ENCODE results near the gene PSME1.
A peak's percentile ranks its signal among the peaks of the same experiment; 100 is the strongest.

Gene PSME1

DNA sequence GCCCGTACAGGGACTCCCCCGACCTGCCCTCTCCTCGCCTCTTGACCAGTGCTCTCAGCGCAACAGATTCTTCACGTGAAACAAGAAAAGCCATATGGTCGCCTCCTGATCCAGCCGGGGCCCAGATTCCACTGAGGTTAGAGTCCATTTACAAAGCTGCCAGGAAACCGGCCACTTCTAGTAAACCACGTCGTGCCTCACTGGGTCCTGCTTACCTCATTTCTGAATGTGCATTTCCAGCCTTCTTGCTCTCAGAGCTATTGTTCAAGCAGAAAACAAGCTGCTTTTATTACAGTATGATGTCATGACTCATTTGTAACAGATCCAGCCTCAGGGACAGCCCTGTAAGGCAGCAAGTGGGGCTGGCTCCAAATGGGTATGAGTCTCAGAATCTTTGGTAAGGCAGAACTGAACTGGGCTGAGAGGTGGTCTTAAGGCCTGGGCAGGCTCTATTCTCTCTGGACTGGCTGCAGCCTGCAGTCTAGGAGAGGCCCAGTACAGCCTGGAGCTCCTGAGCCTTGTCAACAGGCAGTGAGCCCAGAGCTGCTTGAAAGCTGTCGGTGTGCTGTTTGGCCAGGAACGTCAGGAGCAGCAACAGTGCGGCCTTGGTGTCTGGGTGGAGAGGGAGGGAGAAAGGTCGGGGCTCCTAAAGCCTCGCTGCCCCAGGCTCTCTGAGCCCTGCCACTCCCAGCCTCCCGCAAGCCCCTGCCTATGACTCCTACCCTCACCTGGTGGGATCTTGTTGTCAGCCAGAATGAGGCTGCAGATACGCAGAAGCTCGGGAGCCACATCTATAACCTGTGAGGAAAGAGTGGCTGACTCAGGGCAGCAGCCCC is 44.2 kb downstream of the PSME1 start:
- Histone ChIP-seq H4K20me1 (peaks cover 0 to 82% (median 45%) of the 10 kb centered on the region in 11 experiments; a peak in 20 of 22 replicates), H3K27ac (peak overlapping the region in 7 of 11 experiments; percentile 21 to 63 (median 39); a peak in 13 of 22 replicates), H3K9me3 (replicated peaks in 1 of 11) (no peaks in the 10 kb centered on the region), H3K4me3 (no peak overlapping the region), H3K4me2 (peak overlapping the region in 9 of 11 experiments; percentile 41 to 75 (median 59); a peak in 18 of 22 replicates), H3K36me3 (peaks cover 81 to 97% (median 89%) of the 10 kb centered on the region in 11 experiments), H3K27me3 (no peaks in the 10 kb centered on the region), H3K9ac (peak overlapping the region in 10 of 11 experiments; percentile 9 to 57 (median 38); a peak in 16 of 22 replicates), H3K4me1 (peaks cover 0 to 37% (median 31%) of the 10 kb centered on the region in 10 experiments; a peak in 18 of 20 replicates)
- TF ChIP-seq Cebpa-rat (IDR thresholded peaks at IDR 0.05), result no peak

DNA sequence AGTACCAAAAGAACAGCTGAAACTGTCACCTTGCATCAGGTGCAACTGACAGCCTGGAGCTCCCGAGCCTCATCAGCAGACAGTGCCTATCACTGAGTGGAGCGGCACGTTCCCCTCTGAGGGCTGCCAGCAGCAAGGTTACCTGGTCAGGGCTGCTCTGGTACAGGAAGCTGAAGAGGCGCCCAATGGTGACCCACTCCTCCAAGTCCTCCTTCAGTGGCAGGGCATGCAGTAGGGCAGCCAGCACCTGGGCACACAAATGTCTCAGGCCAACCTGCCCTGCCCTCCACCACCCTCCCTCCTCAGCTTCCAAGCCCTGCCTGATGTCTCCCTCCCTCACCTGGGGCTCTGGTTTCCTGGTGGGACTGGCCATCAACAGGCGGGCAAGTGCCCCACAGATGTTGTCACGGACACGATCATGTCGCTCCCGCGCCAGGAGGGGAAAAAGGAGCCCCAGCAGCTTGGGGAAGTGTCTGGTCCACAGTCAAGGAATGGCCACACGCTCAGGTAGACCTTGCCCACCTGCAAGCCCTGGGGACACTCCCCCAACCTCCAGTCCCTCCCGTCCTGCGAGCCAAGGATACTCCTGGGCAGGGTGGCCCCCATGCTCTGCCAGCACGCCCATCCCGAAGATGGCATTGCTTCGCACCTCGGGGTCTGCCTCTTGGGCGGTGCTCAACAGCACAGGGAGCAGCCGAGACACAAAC is 45.5 kb downstream of the PSME1 start:
- H3K4me1 ChIP-seq, result peaks cover 0 to 37% (median 32%) of the 10 kb centered on the region in 10 experiments; a peak in 18 of 20 replicates
- H3K36me3 ChIP-seq, result peaks cover 92 to 100% (median 97%) of the 10 kb centered on the region in 11 experiments
- no peak for TF ChIP-seq Cebpa-rat (IDR thresholded peaks at IDR 0.05)
- peaks cover 0 to 91% (median 45%) of the 10 kb centered on the region in 11 experiments; a peak in 20 of 22 replicates for H4K20me1 ChIP-seq
- no peak overlapping the region; a peak in 1 of 22 replicates for H3K9ac ChIP-seq
- H3K4me2 ChIP-seq, result no peak overlapping the region
- no peak overlapping the region for H3K27ac ChIP-seq
- no peak overlapping the region for H3K4me3 ChIP-seq
- H3K9me3 ChIP-seq (replicated peaks in 1 of 11), result no peaks in the 10 kb centered on the region
- H3K27me3 ChIP-seq, result no peaks in the 10 kb centered on the region

DNA sequence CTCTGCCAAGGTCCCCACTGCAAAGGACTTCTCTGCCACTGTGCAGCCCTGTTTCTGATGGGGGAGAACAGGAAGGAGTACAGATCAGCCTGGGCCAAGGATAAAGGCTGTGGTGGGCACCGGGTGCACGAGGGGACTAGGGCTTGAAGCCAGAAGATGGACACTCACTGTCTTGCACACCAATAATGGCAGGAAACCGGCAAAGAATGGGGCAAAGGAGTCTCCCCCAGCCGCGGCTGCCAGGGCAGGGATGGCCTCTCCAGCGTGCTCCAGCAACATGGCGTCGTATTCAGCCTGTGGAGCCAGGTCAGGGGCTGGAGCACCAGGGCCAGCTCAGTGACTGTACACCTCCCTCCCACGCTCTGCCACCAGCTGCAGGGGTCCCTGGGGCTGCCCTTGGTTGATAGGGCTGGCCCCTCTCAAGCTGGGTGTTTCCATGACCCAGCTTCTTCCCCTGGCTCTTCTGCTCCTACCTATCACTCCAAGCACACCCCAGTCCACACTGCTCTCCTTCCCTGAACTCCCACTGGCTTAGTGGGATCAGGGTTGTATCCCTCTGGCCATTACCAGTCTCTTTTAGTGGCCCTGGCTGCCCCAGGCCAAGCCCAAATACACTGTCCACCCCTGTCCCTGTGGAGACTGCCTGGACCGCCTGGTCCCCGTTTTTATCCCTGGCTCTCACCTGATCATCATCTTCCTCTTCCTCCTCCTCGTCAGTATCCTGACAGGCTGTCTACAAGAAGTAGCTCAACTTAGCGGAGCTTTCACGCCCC is 46.3 kb downstream of the PSME1 start:
- H4K20me1 ChIP-seq, result peaks cover 0 to 92% (median 46%) of the 10 kb centered on the region in 11 experiments; a peak in 20 of 22 replicates

DNA sequence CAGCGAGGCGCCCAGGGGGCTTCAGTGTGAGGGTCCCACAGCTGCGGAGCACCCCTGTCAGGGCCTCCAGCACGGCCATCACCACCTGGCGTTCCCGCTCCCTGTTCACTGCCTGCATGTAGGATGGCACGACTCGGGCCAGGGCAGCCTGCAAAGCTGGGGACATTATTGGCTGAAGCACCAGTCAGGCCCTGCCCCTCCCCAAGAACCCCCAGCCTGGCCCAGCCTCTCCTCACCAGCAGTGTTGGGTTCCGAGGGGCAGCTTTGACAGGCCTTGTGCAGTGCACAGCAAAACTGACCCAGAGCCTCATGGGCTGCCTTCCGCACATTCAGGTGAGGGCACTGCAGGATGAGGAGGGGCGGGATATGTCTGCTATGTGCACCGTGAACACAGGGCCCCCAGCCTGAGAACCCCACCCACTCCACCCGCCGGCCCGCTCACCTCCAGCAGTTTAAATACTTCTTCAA is 47.1 kb downstream of the PSME1 start:
- Histone ChIP-seq H3K4me2 (no peak overlapping the region), H3K4me3 (no peak overlapping the region), H3K4me1 (peaks cover 12 to 53% (median 46%) of the 10 kb centered on the region in 10 experiments), H3K27me3 (no peaks in the 10 kb centered on the region), H4K20me1 (peaks cover 0 to 98% (median 51%) of the 10 kb centered on the region in 11 experiments; a peak in 19 of 22 replicates), H3K9me3 (replicated peaks in 1 of 11) (no peaks in the 10 kb centered on the region), H3K9ac (no peak overlapping the region), H3K27ac (no peak overlapping the region), H3K36me3 (peaks cover 82 to 94% (median 92%) of the 10 kb centered on the region in 11 experiments)
- TF ChIP-seq Cebpa-rat (IDR thresholded peaks at IDR 0.05), result no peak

More for the DNA sequence above, 46.3 kb downstream of the PSME1 start:
- Histone ChIP-seq H3K27ac (no peak overlapping the region), H3K4me3 (no peak overlapping the region), H3K9ac (no peak overlapping the region), H3K4me2 (no peak overlapping the region), H3K36me3 (peaks cover 89 to 100% (median 97%) of the 10 kb centered on the region in 11 experiments), H3K9me3 (replicated peaks in 1 of 11) (no peaks in the 10 kb centered on the region), H3K4me1 (peaks cover 5 to 45% (median 39%) of the 10 kb centered on the region in 10 experiments), H3K27me3 (no peaks in the 10 kb centered on the region)
- no peak for TF ChIP-seq Cebpa-rat (IDR thresholded peaks at IDR 0.05)

DNA sequence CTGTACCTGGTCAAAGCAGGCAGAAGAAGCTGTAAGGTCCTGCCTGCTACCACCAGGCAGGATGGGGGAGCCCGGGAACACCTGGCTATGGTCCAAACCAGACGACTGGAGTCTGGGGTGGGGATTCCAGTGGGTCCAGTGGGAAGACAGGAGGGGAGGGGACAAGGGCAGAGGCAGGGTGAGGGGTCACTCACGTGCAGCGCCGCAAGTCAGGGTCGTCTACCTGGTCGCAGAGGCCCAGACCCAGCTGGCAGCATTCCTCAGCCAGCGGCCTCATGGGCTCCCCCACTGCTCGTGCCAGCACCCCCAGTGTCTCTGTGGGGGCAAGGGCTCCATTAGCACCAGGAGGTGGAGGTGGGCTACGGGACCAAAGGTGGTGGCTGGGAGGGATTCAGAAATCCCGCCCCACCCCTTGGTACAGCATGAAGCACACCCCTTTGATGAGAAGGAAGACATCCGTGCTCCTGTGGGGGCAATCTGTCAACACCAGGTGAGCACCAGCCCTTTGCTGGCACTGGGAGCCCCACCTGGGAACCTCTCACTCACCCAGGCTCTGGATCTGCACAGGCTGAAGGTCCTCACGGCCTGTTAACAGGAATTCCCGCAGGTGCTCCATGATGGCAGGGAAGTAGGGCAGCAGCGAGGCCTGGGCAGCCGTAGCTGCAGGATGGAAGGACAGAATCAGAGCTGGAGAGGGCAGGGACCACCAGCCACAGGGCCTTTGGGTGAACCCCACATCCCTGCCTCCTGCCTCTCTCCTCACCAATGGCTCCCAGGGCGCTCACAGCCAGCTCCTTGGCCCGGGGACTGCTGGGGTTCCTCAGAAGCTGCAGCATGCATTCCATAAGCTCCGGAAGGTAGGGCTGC is 48.3 kb downstream of the PSME1 start:
- H3K36me3 ChIP-seq, result peaks cover 69 to 81% (median 80%) of the 10 kb centered on the region in 11 experiments
- no peak for TF ChIP-seq Cebpa-rat (IDR thresholded peaks at IDR 0.05)

DNA sequence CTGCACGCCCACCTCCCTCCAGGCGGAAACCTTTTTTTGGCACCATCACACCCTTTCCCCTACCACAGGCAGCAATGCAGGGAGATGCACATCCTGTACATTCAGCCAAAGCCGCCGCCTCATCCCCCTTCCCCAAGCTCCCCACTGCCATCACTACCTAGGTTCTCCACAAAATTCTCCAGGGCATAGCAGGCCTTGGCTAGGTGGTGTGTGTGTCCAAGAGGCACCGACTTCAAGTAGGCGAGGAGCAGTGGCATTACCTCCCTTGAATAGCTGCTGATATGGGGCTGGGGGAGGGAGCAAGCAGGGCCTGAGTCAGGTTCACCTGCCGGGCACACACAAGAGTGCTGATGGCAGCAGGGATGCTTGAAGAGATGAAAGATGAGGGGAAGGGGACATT is 49.0 kb downstream of the PSME1 start:
- H3K36me3 ChIP-seq, result peaks cover 62 to 80% (median 75%) of the 10 kb centered on the region in 11 experiments
- H3K4me1 ChIP-seq, result peaks cover 24 to 49% (median 39%) of the 10 kb centered on the region in 10 experiments
- H4K20me1 ChIP-seq, result peaks cover 0 to 79% (median 31%) of the 10 kb centered on the region in 11 experiments; a peak in 17 of 22 replicates
- no peak overlapping the region for H3K9ac ChIP-seq
- no peak overlapping the region for H3K27ac ChIP-seq
- H3K4me3 ChIP-seq, result no peak overlapping the region
- H3K9me3 ChIP-seq (replicated peaks in 1 of 11), result no peaks in the 10 kb centered on the region
- no peaks in the 10 kb centered on the region for H3K27me3 ChIP-seq
- no peak overlapping the region for H3K4me2 ChIP-seq
- no peak for TF ChIP-seq Cebpa-rat (IDR thresholded peaks at IDR 0.05)

More for the DNA sequence above, 48.3 kb downstream of the PSME1 start:
- peak overlapping the region in 1 of 11 experiments; percentile 13; a peak in 2 of 22 replicates for H3K9ac ChIP-seq
- H3K9me3 ChIP-seq (replicated peaks in 1 of 11), result no peaks in the 10 kb centered on the region
- no peaks in the 10 kb centered on the region for H3K27me3 ChIP-seq
- H4K20me1 ChIP-seq, result peaks cover 0 to 86% (median 38%) of the 10 kb centered on the region in 11 experiments; a peak in 19 of 22 replicates
- peaks cover 18 to 49% (median 40%) of the 10 kb centered on the region in 10 experiments for H3K4me1 ChIP-seq
- H3K4me2 ChIP-seq, result no peak overlapping the region
- no peak overlapping the region for H3K4me3 ChIP-seq
- H3K27ac ChIP-seq, result no peak overlapping the region

DNA sequence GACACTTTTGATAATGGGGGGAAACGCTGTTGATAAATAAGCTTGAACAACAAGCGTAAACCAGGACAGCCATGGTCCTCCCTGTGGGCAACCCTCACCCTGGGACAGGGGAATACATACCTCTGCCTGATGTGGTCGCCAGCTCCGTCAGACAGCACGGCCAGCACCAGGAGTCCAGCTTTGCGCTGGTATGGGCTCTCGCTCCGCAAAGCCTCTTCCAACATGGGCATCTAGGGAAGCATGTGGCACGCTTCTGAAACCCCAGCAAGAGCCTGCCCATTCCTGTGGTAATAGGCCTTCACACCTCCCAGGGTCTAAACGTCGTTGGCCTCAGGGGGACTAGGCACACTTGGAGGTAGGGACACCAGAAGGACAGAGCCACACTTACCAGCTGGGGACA is 49.7 kb downstream of the PSME1 start:
- TF ChIP-seq Cebpa-rat (IDR thresholded peaks at IDR 0.05), result no peak
- peaks cover 27 to 48% (median 33%) of the 10 kb centered on the region in 10 experiments for H3K4me1 ChIP-seq
- peaks cover 0 to 72% (median 25%) of the 10 kb centered on the region in 11 experiments; a peak in 15 of 22 replicates for H4K20me1 ChIP-seq
- H3K9me3 ChIP-seq (replicated peaks in 1 of 11), result no peaks in the 10 kb centered on the region
- H3K4me2 ChIP-seq, result no peak overlapping the region
- no peaks in the 10 kb centered on the region for H3K27me3 ChIP-seq
- H3K36me3 ChIP-seq, result peaks cover 59 to 79% (median 74%) of the 10 kb centered on the region in 11 experiments
- peak overlapping the region in 2 of 11 experiments; percentile 11 to 15; a peak in 1 of 22 replicates for H3K9ac ChIP-seq
- no peak overlapping the region for H3K4me3 ChIP-seq
- H3K27ac ChIP-seq, result no peak overlapping the region

Data from BLaER1 treated with 17β-estradiol and CSF1 and Interleukin-3, amounts not matched to agents 10 nM and 100 nM (cell line).